Liver (tissue), 9 donors: Measurements from ENCODE around the gene SCN2A. TPM values are rescaled to one million over a fixed set of nuclear protein-coding genes. Genes with fewer than 3 reads are reported as not detected.

Source experiments
- DNase-seq: peaks from one replicate; pipeline ENCODE4 v3.0.0-alpha.2; 2017; ENCODE audit warnings: low spot score
- H3K27ac ChIP-seq, 2 donors: one replicate each; pipeline ENCODE4 v1.7.0; 2013; ENCODE audit warnings: inconsistent platforms in 2 of 2, low read length in 2 of 2, control low read depth in 1 of 2, low read depth in 1 of 2, mild to moderate bottlenecking in 1 of 2
- H3K27me3 ChIP-seq, 4 donors: one replicate each; pipeline versions ENCODE4 v1.6.1 to v1.7.0; 2013; ENCODE audit warnings: low read length in 3 of 4, inconsistent platforms in 1 of 4, mild to moderate bottlenecking in 1 of 4, moderate library complexity in 1 of 4; ENCODE audit not compliant: control insufficient read depth in 4 of 4, insufficient read depth in 4 of 4
- H3K36me3 ChIP-seq, 4 donors: one replicate each; pipeline versions ENCODE4 v1.6.1 to v1.7.0; 2013; ENCODE audit warnings: low read length in 3 of 4, mild to moderate bottlenecking in 3 of 4, low read depth in 1 of 4, moderate library complexity in 1 of 4; ENCODE audit not compliant: control insufficient read depth in 4 of 4, insufficient read depth in 3 of 4
- H3K4me1 ChIP-seq, 4 donors: one replicate each; pipeline versions ENCODE4 v1.6.1 to v1.7.0; 2013; ENCODE audit warnings: low read length in 3 of 4, mild to moderate bottlenecking in 3 of 4, moderate library complexity in 1 of 4; ENCODE audit not compliant: control insufficient read depth in 4 of 4, insufficient read depth in 4 of 4
- H3K4me3 ChIP-seq, 3 donors: one replicate each; pipeline versions ENCODE4 v1.6.1 to v1.7.0; 2013; ENCODE audit warnings: low read length in 3 of 3, control low read depth in 1 of 3, low read depth in 1 of 3, mild to moderate bottlenecking in 1 of 3
- H3K9ac ChIP-seq, 2 donors: one replicate each; pipeline ENCODE4 v1.7.0; 2013; ENCODE audit warnings: low read length in 2 of 2, mild to moderate bottlenecking in 2 of 2, moderate library complexity in 2 of 2, control low read depth in 1 of 2, low read depth in 1 of 2
- H3K9me3 ChIP-seq, 4 donors: one replicate each; pipeline versions ENCODE4 v1.6.1 to v1.7.0; 2013; ENCODE audit warnings: low read length in 3 of 4; ENCODE audit not compliant: control insufficient read depth in 4 of 4
- FOXA2 ChIP-seq: IDR thresholded peaks from 2 replicates; pipeline ENCODE4 v1.6.1; 2016; ENCODE audit warnings: antibody characterized with exemption
- GABPA ChIP-seq, 2 donors: IDR thresholded peaks in 1 of 2; conservative IDR thresholded peaks in 1 of 2; 2 replicates each; pipeline ENCODE4 v1.6.1; 2016; ENCODE audit warnings: antibody characterized with exemption in 2 of 2, mild to moderate bottlenecking in 1 of 2, moderate library complexity in 1 of 2
- HNF4A ChIP-seq, 2 donors: conservative IDR thresholded peaks; 2 replicates each; pipeline ENCODE4 v1.6.1; 2016; ENCODE audit warnings: antibody characterized with exemption in 2 of 2, mild to moderate bottlenecking in 2 of 2
- JUND ChIP-seq, 2 donors: IDR thresholded peaks; 2 replicates each; pipeline ENCODE4 v1.6.1; 2016; ENCODE audit warnings: antibody characterized with exemption in 2 of 2
- NR2F2 ChIP-seq: IDR thresholded peaks from 2 replicates; pipeline ENCODE4 v1.6.1; 2016; ENCODE audit warnings: antibody characterized with exemption
- RXRA ChIP-seq, 2 donors: IDR thresholded peaks; 2 replicates each; pipeline ENCODE4 v1.6.1; 2017 to 2018; ENCODE audit warnings: antibody characterized with exemption in 2 of 2, mild to moderate bottlenecking in 1 of 2
- SP1 ChIP-seq: IDR thresholded peaks from 2 replicates; pipeline ENCODE4 v1.6.1; 2018; ENCODE audit warnings: antibody characterized with exemption, mild to moderate bottlenecking
- YY1 ChIP-seq: IDR thresholded peaks from 2 replicates; pipeline ENCODE4 v1.6.1; 2016; ENCODE audit warnings: antibody characterized with exemption, mild to moderate bottlenecking
- WGBS: extraction: QIAGEN DNeasy Blood & Tissue Kit; methylation state at CpG from one replicate; pipeline ENCODE4 v1.1.7; 2013; 5-methylcytosine and 5-hydroxymethylcytosine counted together
- polyA plus RNA-seq, 2 donors: library from polyadenylated mRNA; stranded (reverse) in 1 of 2; unstranded in 1 of 2; fragments of 200-250 nt in 1 of 2; fragments of >200 nt in 1 of 2; fragmentation: Nextera tagmentation in 1 of 2; extraction: Ambion mirVana in 1 of 2; gene quantifications; one replicate each; pipeline versions ENCODE4 v1.2.1 to v1.2.3, GENCODE V29; 2013 to 2015
- total RNA-seq, 2 donors: library from RNA; depleted of rRNA; stranded (reverse); fragments of >200 nt; gene quantifications; one replicate each; pipeline ENCODE4 v1.2.3, GENCODE V29; 2014
- TF ChIP-seq, protein P1 (sequence below): IDR thresholded peaks from 2 replicates; pipeline ENCODE4 v1.6.1; 2016; ENCODE audit warnings: antibody characterized with exemption, mild to moderate bottlenecking
- TF ChIP-seq, protein P2 (sequence below): IDR thresholded peaks from 2 replicates; pipeline ENCODE4 v1.6.1; 2016; ENCODE audit warnings: antibody characterized with exemption
- donor health status: healthy.
- donor health status: healthy.
- donor health status: healthy.
- donor health status: healthy.
- donor health status: healthy.

The SCN2A gene
- total and polyA plus RNA-seq, 4 donors: 0.01 to 0.33 (median 0.05) TPM

DNA sequence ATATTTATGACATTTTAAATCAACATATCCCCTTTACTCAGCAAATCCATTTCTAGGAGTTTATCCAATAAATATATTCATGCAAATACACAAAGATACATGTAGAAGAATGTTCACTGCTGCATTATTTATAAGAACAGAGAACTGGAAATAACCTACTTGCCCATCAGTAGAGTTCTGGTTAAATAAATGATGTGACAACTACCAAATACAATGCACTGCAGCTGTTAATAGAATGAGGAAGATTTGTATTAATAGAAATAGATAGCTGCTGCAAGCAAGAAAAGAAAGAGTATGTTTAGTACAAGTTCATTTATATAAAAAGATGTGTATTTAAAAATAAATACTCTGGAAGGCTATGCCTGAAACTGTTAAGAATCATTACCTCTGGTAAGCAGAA is 181.0 kb downstream of the SCN2A start:
- no peaks in the 10 kb centered on the region for H3K27me3 ChIP-seq
- TF ChIP-seq RXRA (IDR thresholded peaks at IDR 0.05) (no peak), FOXA2 (no peak), SP1 (no peak), JUND (IDR thresholded peaks at IDR 0.05) (no peak), HNF4A (conservative IDR thresholded peaks at IDR 0.05) (no peak)
- TF ChIP-seq, protein P1, sequence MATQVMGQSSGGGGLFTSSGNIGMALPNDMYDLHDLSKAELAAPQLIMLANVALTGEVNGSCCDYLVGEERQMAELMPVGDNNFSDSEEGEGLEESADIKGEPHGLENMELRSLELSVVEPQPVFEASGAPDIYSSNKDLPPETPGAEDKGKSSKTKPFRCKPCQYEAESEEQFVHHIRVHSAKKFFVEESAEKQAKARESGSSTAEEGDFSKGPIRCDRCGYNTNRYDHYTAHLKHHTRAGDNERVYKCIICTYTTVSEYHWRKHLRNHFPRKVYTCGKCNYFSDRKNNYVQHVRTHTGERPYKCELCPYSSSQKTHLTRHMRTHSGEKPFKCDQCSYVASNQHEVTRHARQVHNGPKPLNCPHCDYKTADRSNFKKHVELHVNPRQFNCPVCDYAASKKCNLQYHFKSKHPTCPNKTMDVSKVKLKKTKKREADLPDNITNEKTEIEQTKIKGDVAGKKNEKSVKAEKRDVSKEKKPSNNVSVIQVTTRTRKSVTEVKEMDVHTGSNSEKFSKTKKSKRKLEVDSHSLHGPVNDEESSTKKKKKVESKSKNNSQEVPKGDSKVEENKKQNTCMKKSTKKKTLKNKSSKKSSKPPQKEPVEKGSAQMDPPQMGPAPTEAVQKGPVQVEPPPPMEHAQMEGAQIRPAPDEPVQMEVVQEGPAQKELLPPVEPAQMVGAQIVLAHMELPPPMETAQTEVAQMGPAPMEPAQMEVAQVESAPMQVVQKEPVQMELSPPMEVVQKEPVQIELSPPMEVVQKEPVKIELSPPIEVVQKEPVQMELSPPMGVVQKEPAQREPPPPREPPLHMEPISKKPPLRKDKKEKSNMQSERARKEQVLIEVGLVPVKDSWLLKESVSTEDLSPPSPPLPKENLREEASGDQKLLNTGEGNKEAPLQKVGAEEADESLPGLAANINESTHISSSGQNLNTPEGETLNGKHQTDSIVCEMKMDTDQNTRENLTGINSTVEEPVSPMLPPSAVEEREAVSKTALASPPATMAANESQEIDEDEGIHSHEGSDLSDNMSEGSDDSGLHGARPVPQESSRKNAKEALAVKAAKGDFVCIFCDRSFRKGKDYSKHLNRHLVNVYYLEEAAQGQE: no peak
- no peaks in the 10 kb centered on the region for H3K9me3 ChIP-seq
- H3K4me3 ChIP-seq: no peak overlapping the region
- no peaks in the 10 kb centered on the region for H3K36me3 ChIP-seq
- DNase-seq: no peak
- H3K4me1 ChIP-seq: no peaks in the 10 kb centered on the region
- no peak overlapping the region for H3K9ac ChIP-seq
- H3K27ac ChIP-seq: no peak overlapping the region

DNA sequence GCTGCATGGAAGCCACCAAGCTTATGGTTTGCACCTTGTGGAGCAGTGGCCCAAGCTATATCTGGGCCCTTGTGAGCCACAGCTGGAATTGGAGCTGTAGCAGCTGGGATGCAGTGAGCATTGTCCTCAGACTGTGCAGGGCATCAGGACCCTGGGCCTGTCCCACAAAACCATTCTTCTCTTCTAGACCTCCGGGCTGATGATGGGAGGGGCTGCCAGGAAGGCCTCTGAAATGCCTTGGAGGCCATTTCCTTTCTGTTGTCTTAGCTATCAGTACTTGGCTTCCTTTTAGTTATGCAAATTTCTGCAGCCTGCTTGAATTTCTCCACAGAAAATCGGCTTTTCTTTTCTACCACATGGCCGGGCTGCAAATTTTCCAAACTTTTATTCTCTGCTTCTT is 183.9 kb downstream of the SCN2A start:
- no peaks in the 10 kb centered on the region for H3K4me1 ChIP-seq
- no peaks in the 10 kb centered on the region for H3K27me3 ChIP-seq
- H3K4me3 ChIP-seq: no peak overlapping the region
- 91% methylated on average over 3 of the region's 3 CpGs for WGBS
- TF ChIP-seq HNF4A (conservative IDR thresholded peaks at IDR 0.05) (no peak), FOXA2 (no peak), RXRA (IDR thresholded peaks at IDR 0.05) (no peak), GABPA (IDR thresholded peaks at IDR 0.05 in 1 of 2, conservative IDR thresholded peaks at IDR 0.05 in 1 of 2) (no peak), NR2F2 (no peak), YY1 (no peak)
- TF ChIP-seq, protein P2, sequence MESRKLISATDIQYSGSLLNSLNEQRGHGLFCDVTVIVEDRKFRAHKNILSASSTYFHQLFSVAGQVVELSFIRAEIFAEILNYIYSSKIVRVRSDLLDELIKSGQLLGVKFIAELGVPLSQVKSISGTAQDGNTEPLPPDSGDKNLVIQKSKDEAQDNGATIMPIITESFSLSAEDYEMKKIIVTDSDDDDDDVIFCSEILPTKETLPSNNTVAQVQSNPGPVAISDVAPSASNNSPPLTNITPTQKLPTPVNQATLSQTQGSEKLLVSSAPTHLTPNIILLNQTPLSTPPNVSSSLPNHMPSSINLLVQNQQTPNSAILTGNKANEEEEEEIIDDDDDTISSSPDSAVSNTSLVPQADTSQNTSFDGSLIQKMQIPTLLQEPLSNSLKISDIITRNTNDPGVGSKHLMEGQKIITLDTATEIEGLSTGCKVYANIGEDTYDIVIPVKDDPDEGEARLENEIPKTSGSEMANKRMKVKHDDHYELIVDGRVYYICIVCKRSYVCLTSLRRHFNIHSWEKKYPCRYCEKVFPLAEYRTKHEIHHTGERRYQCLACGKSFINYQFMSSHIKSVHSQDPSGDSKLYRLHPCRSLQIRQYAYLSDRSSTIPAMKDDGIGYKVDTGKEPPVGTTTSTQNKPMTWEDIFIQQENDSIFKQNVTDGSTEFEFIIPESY: no peak
- TF ChIP-seq, protein P1: no peak
- no peak overlapping the region for H3K9ac ChIP-seq
- DNase-seq: no peak
- no peak overlapping the region for H3K27ac ChIP-seq
- no peaks in the 10 kb centered on the region for H3K9me3 ChIP-seq
- H3K36me3 ChIP-seq: no peaks in the 10 kb centered on the region
